CD4-positive, alpha-beta T cell treated with Interleukin-17A for 1 hour (primary cell): ENCODE measurements around the gene INAFM2.

Source experiments
- DNase-seq: peaks from one replicate; pipeline ENCODE4 v3.0.0-alpha.2; 2020

INAFM2 gene

DNA sequence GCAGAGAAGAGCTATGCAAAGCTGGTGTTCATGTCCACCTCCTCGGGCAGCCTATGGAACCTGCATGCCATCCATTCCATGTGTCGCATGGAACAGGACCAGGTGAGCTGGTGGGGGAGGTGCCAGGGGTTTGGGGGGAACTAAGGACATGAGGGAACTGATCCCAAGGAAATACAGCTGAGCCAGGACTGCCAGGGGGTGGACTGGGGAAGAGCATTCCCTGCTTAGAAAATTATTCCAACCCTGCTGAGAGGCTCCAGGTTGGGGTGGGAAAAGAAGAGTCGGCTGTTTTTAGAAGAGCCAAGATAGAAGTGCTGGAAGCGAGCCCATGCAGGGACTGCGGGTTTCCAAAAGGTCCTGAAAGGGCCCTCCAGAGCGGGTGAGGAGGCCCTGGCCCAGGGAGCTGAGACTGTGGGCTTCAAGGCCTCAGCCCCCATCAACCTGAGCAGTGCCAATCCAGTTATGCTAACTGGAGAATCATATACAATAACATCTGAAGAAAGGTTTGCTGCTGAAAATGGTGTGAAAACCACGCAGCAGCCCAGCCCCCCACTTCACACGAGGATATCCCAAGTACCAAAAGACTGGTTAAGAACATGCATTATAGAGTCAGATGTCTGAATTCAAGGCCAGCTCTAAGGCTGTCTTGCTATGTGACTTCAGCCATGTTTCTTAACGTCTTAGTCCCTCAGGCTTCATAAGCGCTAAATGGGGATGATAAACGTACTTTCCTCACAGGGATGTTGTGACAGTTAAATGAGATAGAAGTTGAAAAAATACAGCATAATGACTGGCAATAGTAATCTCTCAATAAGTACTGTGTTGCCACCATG is 42.3 kb downstream of the INAFM2 start:
- DNase-seq = no peak

DNA sequence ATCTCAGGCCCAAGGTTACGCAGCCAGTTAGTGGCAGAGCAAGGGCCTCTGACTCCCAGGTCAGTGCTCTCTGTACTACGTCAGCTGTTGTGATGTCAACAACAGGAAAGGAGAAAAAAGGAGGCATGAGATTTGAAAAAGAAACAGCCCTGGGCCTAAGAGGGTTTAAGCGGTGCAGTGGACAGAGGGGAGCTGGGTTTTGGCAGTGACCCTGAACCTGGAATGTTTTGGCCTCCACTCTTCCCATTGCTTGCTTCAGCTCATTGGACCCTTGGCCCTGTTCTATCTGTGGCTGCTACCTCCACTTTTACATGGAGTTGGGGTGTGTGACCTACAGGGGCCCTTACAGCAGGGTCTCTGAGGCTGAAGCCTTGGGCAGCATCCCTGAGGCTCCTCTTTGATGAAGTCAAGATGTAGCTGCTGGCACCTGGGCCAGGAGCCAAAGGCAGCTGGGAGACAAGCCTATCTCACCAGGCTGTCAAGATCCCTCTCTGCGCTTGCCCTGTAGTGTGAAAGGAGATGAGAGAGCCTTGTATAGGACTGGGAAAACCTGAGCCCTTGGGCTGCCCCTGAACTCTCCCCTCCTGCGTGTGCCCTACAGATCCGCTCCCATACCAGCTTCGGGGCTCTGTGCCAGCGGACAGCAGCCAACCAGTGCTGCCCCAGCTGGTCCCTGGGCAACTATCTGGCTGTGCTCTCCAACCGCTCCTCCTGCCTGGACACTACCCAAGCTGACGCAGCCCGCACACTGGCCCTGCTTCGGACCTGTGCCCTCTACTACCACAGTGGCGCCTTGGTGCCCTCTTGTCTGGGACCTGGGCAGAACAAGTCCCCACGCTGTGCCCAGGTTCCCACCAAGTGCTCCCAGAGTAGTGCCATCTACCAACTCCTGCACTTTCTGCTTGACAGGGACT is 43.2 kb downstream of the INAFM2 start:
- DNase-seq = no peak

DNA sequence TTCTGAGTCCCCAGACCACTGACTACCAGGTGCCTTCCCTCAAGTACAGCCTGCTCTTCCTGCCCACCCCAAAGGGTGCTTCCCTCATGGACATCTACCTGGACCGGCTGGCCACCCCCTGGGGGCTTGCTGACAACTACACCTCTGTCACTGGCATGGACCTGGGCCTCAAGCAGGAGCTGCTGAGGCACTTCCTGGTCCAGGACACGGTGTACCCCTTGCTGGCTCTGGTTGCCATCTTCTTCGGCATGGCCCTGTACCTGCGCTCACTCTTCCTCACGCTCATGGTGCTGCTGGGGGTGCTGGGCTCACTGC is 43.8 kb downstream of the INAFM2 start:
- DNase-seq = no peak

DNA sequence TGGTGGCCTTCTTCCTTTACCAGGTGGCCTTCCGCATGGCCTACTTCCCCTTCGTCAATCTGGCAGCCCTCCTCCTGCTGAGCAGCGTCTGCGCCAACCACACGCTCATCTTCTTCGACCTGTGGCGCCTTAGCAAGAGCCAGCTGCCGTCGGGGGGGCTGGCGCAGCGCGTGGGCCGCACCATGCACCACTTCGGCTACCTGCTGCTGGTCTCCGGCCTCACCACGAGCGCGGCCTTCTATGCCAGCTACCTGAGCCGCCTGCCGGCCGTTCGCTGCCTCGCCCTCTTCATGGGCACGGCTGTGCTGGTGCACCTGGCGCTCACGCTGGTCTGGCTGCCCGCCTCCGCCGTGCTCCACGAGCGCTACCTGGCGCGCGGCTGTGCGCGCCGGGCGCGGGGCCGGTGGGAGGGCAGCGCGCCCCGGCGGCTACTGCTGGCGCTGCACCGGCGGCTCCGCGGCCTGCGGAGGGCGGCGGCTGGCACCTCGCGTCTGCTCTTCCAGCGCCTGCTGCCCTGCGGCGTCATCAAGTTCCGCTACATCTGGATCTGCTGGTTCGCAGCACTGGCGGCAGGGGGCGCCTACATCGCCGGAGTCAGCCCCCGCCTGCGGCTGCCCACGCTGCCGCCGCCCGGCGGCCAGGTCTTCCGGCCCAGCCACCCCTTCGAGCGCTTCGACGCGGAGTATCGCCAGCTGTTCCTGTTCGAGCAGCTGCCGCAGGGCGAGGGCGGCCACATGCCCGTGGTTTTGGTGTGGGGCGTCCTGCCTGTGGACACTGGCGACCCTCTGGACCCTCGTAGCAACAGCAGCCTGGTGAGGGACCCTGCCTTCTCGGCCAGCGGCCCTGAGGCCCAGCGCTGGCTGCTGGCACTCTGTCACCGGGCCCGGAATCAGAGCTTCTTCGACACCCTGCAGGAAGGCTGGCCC is 44.5 kb downstream of the INAFM2 start:
- peak; percentile 94 for DNase-seq

DNA sequence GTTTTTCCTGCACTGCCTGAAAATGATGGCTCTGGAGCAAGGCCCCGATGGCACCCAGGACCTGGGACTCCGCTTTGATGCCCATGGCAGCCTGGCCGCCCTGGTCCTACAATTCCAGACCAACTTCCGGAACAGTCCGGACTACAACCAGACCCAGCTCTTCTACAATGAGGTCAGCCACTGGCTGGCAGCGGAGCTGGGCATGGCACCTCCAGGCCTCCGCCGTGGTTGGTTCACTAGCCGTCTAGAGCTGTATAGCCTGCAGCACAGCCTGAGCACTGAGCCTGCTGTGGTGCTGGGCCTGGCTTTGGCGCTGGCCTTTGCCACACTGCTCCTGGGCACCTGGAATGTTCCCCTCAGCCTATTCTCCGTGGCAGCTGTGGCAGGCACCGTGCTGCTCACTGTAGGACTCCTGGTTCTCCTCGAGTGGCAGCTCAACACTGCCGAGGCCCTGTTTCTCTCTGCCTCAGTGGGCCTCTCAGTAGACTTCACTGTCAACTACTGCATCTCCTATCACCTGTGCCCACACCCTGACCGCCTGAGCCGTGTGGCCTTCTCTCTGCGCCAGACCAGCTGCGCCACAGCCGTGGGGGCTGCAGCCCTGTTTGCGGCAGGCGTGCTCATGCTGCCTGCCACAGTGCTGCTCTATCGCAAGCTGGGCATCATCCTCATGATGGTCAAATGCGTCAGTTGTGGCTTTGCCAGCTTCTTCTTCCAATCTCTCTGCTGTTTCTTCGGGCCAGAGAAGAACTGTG is 45.4 kb downstream of the INAFM2 start:
- no peak for DNase-seq

DNA sequence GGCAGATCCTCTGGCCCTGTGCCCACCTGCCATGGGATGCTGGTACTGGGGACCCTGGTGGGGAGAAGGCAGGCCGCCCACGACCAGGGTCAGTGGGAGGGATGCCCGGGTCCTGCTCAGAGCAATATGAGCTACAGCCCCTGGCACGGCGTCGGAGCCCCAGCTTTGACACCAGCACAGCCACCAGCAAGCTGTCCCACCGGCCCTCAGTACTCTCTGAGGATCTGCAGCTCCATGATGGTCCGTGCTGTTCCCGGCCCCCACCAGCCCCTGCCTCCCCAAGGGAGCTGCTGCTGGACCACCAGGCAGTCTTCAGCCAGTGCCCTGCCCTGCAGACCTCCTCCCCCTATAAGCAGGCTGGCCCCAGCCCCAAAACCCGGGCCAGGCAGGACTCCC is 46.0 kb downstream of the INAFM2 start:
- no peak for DNase-seq

DNA sequence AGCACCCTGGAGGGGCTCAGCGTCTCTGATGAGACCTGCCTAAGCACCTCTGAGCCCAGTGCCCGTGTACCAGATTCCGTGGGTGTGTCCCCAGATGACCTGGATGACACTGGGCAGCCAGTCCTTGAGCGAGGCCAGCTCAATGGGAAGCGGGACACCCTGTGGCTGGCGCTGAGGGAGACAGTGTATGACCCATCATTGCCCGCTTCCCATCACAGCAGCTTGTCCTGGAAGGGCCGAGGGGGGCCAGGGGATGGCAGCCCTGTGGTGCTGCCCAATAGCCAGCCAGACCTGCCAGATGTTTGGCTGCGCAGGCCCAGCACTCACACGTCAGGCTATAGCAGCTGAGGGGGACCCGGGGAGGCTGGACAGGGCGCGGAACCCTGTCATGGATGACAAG is 46.5 kb downstream of the INAFM2 start:
- DNase-seq = no peak

DNA sequence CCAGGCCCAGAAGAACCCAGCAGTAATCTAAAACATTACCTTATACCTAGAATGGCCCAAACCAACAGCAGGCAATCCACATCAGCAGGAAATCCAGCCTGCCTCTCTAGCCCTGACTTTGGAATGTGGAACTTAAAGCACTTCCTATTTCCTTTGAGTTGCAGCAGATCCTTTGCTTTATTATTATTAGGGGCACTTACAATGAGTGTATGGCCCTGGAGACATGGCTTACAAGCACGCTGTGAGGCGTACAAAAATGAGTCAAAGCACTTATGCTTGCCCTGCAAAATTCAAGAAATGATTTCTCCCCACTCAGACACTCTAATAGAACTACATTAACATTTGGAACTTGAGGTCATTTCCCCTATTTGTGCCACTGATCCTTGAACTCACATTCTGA is 49.5 kb downstream of the INAFM2 start:
- no peak for DNase-seq
